ENCODE data around the gene PNKD.

GRCh38 chr2:218257390-218257981 lies 12.8 kb upstream of the PNKD start:
- TF ChIP-seq TEAD4 (IDR thresholded peaks at IDR 0.05) (no peak), CEBPB (IDR thresholded peaks at IDR 0.05) (no peak)
